ENCODE measurements around the gene DGKI. TPM values are rescaled to one million over a fixed set of nuclear protein-coding genes. Genes with fewer than 3 reads are reported as not detected.

Gene DGKI
- total and polyA plus RNA-seq, 2 experiments from 2014 or later, result 0.16 to 1.0 TPM

GRCh38 chr7:137633133-137633532 lies 213.6 kb downstream of the DGKI start (continued):
- TF ChIP-seq CTCF (conservative IDR thresholded peaks at IDR 0.05; ENCODE audit: low read depth in 2 of 2) (no peak), STAT1 (IDR thresholded peaks at IDR 0.05; ENCODE audit: unreplicated experiment) (no peak)

GRCh38 chr7:137628216-137628615 lies 218.6 kb downstream of the DGKI start:
- H3F3A ChIP-seq (replicated peaks; ENCODE audit: low read depth), result no peaks in the 10 kb centered on the region
- no peaks in the 10 kb centered on the region for H4K20me1 ChIP-seq (replicated peaks; ENCODE audit: insufficient read depth)
- DNase-seq (ENCODE audit: low spot score) (no peak), ATAC-seq (no peak)
- peaks cover 3% of the 10 kb centered on the region; the same call in 2 of the 3 replicates for H3K36me3 Mint-ChIP-seq (ENCODE audit: low read depth)
- no peaks in the 10 kb centered on the region for H3K4me1 ChIP-seq (ENCODE audit: insufficient read depth)
- no peaks in the 10 kb centered on the region for H3K79me2 ChIP-seq (replicated peaks; ENCODE audit: insufficient read depth)
- H3K27me3 ChIP-seq (ENCODE audit: insufficient read depth), result no peaks in the 10 kb centered on the region
- H3K4me3 Mint-ChIP-seq, result no peak overlapping the region
- H3K4me2 ChIP-seq, result no peak overlapping the region
- peaks cover 9% of the 10 kb centered on the region; the same call in 1 of the 3 replicates for H3K9me3 Mint-ChIP-seq
- no peak overlapping the region for H2AFZ ChIP-seq
- no peaks in the 10 kb centered on the region; the same call in 1 of the 2 replicates for H3K9me2 ChIP-seq (ENCODE audit: insufficient read depth)
- H3K27ac Mint-ChIP-seq, result no peak overlapping the region
- no peak for TF ChIP-seq ZNF462 (CRISPR knock-in tag; IDR thresholded peaks at IDR 0.05)
- no peak for TF ChIP-seq NANOG (IDR thresholded peaks at IDR 0.05; ENCODE audit: borderline replicate concordance)
- TF ChIP-seq POLR2AphosphoS5 (IDR thresholded peaks at IDR 0.05; ENCODE audit: low read depth), result no peak
- no peak for TF ChIP-seq EZH2 (IDR thresholded peaks at IDR 0.05; ENCODE audit: low read depth, unreplicated experiment)
- TF ChIP-seq EZH2phosphoT487 (IDR thresholded peaks at IDR 0.05; ENCODE audit: unreplicated experiment), result no peak
- no peak for TF ChIP-seq CTCF (conservative IDR thresholded peaks at IDR 0.05; ENCODE audit: low read depth in 2 of 2)
- no peaks in the 10 kb centered on the region for H3K4me1 Mint-ChIP-seq
- H3K4me3 ChIP-seq, result no peak overlapping the region
- no peaks in the 10 kb centered on the region for H3K36me3 ChIP-seq (ENCODE audit: insufficient read depth)
- H3K27ac ChIP-seq (ENCODE audit: low read depth), result no peak overlapping the region
- peaks cover 10% of the 10 kb centered on the region for H3K27me3 Mint-ChIP-seq (ENCODE audit: insufficient read depth, low read depth, poor library complexity)

All from GM23338 (cell line).